GM19467 (cell line): ENCODE results near the gene MAT1A.

Experiments
- ATAC-seq: cut with Tn5 transposase; IDR thresholded peaks from one replicate; pipeline ENCODE4 v1.9.1; 2021; ENCODE audit warnings: mild to moderate bottlenecking, moderate library complexity; ENCODE audit not compliant: unreplicated experiment

The MAT1A gene

DNA sequence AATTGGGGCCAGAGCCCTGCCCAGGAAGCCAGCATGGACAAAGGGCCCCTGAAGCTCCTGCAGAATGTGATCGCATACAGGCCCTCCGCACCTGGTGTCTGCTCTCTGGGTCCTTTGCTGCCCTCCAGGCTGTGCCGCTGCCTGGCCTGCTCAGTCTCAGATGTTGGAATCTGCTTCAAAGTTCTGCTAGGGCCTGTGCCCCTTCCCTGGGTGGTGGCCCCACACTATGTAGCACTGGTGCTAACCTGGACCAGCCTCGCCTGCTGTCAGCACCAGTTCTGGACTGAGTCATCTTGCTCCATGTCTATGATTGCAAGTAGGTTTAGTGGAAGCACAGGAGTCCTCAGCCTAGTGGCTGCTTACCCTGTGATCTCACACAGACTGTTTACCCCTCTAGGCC is 6.3 kb downstream of the MAT1A start:
- ATAC-seq = no peak

DNA sequence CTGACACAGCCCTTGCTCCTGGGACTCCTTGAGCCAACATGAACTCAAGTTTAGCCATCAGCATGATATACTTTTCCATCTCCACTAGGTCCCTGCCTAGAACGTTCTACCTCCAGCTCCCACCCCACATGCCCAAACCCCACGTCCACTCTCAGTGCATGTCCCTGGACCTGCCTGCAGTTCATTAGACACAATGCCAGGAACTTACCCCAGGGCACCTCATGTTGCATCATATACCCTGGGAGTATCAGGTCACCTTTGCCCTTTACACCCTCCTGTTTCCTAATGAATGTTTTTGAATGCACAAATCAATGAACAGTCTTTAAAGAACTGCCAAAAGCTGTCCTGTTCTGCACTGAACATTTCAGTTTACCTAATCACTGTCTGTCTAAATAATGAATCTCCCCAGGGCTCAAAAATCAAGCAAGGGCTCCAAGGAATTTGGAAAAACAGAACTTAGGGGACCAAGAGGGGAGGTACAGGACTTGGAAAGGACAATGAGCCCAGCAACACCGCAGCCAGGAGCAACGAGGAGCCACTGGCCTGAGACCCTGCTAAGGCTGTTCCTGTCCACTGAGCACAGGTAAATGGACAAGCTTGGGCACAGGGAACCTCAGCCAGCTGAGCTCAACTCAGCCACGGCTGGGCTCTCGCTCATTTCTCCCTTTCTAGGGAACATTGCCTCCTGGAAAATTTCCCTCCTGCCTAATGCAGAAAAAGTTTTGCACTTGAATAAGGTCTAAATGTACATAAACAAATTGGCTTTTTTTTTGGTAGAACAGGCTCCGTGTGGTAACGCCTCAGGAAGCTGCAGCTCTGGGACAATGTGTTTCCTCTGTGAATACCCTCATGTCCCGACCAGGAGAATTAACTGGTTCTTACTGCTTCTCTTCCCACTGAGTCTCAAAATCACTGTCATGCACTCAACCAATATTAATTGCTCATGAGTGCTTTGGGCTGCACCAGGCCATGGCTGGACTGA is 7.4 kb downstream of the MAT1A start:
- no peak for ATAC-seq

DNA sequence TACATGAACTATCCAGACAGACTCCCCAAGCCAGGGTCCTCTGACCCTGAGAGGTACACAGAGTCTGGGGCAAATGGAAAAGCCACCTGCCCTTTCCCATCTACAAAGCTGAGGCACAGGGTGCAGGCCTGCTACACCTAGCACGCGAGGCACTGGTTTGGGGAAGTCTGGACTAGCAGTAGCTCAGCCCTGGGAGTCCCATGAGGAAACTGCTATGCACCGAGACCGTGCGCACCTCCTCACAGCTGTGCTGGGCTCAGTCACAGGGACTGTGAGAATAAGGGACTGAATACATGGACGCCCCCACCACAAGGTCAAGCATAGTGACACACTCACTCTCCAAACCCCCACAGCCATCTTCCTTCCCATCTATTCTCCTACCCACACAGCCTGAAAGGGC is 8.2 kb downstream of the MAT1A start:
- ATAC-seq = no peak

DNA sequence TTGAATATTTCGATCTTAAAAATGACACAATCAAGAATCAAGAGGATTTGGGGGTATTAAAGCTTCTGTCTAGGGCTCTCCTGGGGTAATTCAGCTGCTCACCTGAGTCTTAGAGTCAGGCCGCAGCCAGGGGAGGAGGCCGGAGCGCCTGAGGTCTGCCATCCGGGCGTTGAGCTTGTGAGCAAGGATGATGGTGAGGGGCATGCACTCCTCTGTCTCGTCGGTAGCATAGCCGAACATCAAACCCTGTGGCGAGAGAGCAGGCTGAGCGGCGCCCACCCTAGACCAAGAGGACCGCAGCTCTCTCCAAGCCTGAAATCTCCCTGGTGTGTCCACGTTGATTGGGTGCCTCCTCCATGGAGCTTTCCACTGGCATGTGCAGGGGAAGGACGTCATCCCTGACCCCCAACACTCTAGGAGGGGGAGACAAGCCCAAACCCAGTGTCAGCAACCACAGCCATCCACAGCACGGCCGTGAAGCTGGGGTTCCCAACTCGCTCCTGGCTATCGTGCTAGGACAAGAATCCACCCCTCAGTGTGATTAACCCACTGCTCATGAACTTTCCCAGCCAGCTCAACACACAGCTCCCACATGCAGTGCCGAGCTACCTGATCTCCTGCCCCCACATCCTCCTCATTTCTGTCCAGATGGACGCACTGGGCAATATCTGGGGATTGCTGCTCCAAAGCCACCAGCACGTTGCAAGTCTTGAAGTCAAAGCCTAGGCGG is 9.2 kb downstream of the MAT1A start:
- ATAC-seq = no peak

DNA sequence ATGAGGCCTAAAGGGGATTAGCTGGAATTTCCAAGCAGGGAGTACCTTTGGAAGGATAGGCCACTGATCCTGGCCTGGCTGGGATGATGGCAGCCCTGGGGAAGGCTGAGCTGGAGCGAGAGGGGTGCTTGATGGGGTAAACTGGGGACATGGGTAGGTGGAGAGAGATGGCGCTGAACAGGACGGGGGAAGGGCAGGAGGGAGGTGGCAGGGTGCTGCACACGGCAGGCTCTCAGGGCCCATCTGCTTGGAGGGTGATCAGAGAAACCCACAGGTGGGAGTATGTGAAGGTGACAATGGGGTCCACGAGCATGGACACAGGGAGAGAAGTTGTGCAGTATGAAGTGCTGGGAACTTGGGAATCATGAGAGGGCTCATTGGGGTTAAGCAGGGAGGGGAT is 10.3 kb downstream of the MAT1A start:
- ATAC-seq = no peak

DNA sequence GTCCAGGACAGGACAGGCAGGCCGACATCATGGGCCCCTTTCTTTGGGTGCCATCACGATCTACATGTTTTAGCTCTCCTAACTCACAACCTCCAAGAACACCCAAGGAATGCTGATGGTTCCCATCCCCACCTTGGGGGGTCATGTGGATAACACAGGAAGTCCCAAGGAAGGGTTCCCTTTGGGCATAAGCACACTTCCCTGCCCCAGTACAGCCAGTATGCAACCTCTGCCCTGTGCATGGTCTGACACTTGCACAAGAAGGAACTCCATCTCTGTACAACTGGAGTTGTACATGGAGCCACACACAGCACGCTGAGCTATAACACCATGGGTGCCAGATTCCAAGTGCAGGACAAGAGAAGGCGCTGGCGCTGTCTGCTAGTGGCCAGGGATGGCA is 11.0 kb downstream of the MAT1A start:
- ATAC-seq = no peak

DNA sequence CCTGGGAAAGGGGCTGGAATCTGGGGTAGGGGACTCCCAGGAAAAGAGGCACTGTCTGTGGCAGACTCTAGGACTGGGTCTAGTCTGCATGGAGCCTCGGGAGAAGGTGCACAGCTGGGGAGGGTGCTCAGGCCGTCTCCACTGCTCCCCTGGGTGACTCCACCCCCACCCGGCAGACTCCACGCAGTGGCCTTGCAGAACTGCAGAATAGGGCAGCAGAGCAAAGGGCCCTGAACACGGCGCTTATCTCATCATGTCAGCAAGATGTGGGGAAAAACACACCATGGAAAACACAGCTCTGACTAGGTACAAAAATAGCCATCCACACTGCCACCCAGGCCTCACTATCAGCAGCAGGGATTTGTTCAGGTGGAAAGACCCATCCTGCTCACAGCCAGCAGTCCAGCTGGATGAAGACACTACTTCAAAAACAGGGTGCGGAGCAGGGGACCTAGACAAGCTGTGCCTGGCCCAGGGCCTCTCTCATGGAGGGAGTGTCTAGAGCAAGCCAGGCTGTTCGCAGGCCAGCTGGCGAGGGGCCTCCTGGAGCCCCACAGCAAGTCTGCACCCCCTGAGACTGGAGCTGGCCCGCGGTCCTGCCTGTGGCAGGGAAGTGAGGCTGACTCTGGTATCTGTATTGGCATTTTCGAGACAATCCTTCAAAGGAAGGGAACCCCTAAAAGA is 11.7 kb downstream of the MAT1A start:
- no peak for ATAC-seq

DNA sequence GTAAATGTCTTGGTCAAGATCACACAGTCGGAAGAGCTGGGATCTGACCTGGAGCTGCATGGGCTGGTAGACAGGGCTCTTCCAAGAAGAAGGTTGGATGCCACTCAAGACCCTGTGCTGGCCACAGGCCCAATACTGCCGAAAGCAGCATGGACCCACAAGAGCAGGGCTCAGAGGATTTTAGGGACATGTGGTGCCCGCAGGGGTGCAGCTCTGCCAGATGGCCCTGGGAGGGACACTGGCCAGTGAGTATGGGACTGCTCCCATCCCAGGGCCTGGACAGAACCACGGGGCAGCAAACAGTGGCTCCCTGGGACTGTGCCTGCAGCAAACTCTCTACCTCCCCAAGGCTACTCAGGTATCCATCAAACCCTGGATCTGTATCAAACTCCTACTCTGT is 12.4 kb downstream of the MAT1A start:
- ATAC-seq = no peak

DNA sequence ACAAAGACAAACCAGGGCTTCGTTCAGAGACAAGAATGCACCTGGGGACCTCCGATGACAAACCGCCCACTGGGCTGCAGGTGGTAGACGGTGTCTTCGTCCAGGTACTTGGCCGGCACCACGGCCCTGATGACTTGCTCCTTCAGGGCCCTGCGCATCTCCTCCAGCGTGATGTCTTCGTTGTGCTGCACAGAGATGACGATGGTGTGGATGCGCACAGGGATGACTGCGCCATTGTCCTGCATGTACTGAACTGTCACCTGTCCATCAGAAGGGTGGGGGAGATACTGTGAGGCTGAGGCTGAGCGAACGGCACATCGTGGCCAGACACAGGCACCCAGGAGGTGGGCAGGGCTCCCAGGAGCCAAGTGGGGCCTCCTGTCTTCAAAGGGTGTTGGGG is 13.1 kb downstream of the MAT1A start:
- ATAC-seq = no peak

DNA sequence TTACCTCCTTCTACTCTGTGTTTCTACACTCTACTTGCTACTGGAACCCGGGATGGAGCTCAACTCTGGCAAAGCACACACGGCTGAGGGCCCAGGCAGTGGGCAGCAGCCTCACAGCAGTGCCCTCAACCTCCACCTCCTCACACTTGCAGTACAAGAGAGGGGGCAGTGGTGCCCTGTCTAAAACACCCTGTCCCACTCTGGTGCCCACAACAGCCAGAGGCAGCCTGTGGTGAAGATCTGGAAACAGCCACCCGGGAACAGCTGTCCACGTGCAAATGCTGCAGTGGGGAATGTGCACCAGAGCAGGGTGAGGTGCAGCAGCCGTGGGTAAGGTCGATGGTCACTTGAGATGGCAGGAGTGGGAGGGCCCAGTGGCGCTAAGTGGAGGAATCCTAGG is 13.7 kb downstream of the MAT1A start:
- ATAC-seq = no peak

DNA sequence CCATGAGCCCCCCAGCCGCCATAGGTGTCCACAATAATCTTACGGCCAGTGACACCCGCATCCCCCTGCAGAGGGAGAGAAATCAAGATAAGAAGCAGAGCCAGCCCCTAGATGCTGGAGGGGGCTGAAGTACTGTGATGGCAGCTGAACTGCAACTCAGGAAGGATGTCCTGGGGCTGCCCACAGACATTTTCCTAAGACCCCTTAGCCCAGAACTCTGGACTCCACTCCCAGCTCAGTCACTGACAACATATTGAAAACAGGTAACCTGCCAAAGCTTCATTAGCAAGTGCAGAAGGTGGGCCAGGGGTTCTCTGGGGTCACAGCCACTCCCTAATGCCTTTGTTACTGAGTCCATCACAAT is 14.3 kb downstream of the MAT1A start:
- ATAC-seq = no peak

DNA sequence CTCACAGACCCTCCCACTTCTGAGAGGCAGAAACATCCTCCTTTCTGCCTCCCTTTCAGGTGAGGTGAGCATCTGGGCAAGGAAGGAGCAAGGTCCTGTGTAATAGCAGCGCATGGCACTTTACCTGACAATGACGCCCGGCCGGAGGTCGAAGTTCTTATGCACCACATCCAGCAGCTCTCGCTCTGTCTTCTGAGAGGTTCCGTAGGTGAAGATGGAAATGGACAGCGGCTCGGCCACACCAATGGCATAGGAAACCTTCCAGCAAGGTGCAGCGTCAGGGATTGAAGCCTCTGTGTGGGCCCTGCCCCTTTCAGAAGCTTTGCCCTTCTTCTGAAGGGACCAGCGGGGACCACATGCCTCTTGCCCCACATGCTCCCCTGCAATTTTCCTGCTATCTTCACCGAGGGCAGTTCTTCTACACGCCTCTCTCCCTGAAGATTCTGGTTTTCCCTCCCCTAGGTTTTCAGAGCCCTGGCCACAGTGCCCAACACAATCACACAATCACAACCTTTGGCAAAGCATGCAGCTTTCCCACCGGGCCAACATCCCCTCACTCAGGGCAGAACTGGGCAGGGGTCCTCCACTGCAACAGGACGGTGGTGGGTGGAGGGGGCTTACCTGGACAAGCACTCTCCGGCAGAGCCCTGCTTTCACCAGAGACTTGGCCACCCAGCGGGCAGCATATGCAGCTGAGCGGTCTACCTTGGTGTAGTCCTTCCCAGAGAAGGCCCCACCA is 14.9 kb downstream of the MAT1A start:
- no peak for ATAC-seq

DNA sequence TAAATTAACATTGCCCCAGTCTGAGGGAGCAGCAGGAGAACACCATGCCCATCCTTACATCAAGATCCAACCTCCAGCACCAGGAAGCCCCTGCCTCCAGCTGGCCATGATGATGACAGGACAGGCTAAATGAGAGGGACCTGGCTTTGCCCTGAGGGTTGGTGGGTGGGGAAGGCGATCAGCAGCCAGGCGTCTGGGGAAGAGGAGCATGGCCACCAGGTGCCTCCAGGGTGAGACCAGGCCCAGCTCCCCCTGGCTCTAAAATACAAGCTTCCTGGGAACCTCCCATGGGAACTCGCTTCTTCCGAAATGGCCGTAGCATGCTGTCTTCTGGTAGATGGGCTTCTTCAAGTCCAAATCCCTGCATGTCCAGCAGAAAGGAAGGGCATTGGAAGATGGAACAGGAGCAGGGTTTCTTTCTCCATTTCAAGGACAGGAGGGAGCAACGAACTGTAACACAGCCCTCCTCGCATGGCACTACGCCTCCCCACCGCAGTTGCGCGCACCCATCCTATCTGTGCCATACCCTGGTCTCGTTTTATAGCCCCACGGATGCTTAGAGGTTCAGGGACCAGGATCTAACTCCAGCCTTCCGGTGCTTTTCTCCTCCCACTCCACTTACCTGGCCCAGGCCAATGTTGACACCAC is 15.8 kb downstream of the MAT1A start:
- ATAC-seq = no peak

DNA sequence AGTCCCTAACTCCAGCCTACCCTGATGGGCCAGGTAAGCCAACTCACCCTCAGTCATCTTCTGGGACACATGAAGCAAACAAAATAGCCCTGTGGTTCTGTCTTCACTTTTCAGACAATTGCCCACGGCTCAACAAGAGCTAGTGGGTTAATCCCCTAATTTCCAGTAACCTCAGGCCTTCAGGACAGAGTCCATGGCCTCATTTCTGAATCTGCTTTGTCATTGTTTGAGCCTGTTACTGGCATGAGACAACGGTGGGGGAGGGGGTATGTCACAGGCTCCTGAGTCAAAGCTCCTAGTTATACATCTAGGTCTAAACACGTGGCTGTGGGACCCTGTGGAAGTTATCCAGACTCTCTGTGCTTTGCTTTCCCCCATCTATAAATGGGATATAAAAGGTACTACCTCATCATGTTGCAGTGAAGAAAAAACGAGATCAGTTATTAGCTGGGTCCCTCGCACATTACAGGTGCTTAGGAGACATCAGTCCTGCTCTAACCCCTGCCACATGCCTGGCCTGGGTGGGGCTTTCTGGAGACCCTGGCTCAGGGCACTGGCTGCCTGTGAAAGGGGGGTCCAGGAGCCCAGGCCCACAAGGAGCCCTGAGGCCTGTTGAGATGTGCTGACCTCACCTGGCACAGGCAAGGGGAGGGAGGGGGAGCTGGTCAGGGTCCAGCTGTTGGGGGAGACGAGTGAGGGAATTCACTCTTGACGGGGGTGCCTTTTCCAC is 16.5 kb downstream of the MAT1A start:
- ATAC-seq = no peak

DNA sequence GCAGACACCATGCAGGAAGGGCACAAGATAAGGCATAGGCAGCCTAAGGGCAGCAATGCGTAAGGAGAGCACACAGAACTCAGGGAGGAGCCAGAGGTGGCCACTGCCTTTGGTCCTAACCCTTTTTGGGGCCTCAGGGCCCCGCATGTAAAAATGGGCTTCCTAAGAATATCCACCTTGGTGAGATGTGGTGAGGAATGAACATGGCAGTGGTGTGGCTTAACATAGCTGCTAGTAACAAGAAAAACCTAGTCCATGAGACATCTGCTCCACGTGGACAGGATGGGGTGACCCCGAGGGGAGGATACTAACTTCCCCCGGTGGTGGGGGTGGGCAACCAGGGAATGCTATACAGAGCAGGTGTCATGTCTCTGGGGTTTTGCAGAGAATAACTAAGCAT is 18.0 kb downstream of the MAT1A start:
- no peak for ATAC-seq

DNA sequence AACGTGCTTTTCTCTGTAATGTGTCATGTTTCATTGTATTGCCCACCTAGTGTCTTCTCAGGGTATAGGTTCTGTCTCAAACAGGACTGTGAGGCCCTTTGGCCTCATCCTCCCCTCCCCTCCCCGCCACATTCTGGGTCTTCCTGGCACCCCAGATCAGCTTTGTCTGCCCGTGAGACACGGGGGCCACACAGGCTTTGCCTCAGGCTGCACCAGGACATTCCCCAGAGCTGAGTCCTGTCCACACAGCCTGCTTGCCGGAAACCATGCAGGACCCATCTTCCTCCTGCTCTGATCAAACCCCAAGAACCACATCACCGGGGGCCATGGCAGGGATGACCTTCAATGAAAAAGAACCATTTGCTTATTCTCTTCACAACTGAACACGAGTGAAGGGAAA is 18.6 kb downstream of the MAT1A start:
- no peak for ATAC-seq

DNA sequence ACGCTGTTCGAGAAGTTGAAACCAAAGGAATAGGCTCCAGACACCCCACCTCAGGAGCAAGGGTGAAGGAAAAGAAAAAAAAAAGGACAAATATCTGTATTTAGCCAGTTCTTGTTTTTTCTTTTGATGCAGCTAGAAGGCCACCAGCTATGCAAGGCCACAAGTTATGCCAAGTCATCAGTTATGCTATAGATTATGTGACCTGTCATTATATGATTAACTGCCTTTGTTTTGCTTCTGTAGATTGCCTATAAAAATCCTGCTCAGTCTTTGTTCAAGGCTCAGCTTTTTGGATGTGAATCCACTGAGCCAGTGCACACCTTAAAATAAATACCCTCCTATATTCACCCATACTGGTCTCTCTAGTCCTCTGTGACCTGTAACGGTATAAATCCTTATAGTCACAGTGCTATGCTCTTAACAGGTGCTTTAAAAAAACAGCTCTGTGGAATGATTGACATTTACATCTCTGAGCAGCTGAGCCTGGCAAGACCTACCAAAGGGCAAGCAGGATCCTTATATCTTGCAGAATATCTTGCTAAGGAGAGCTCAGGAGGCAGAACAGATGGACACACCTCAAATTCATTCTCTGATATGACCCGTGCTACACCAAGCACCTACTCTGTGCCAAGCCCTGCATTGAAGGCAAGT is 20.4 kb downstream of the MAT1A start:
- no peak for ATAC-seq

DNA sequence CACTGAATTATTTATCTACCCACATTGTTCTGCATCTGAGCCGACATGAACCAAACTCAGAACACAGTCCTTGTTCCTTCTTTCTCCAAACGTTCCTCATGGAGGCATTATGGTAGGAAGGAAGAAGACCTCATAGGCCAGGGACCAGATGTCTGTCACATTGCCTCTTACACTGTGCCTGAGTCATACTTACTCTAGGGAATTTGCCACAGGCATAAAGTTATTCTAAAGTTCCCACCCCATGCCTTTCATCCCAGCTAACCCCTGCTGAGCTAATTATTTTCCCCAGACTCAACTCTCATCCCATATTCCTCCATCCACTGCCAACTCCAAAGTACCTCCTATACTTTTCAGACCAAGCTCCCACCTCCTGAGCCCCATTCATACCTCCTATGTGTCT is 21.2 kb downstream of the MAT1A start:
- no peak for ATAC-seq

DNA sequence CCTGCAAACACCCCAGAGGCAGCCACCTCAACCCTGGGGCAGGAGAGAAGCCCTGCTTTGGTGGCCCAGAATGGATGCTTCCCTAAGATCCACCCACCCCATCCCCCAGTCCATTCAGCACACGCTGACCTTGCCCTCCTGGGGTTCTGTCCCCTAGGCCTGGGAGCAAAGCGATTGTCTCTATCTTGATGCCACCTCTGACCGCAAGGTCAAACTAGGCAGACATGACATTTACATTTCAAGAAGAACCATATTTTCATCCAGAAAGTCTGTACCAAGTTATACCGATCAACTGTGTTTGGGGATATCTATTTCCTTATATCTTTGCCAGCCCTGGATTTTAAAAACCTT is 23.0 kb downstream of the MAT1A start:
- ATAC-seq = no peak
